ENCODE results near the gene OR52N2.

The OR52N2 gene

GRCh38 chr11:5837695-5838094, 29.0 kb downstream of the OR52N2 start:
- Mint-ChIP-seq H3K27me3 (peaks cover 13% of the 10 kb centered on the region), H3K4me1 (no peaks in the 10 kb centered on the region), H3K4me3 (no peak overlapping the region), H3K27ac (no peak overlapping the region), H3K36me3 (no peaks in the 10 kb centered on the region), H3K9me3 (peaks cover 4% of the 10 kb centered on the region)
- ATAC-seq (ENCODE audit: low read depth): no peak
- DNase-seq (ENCODE audit: low spot score in 2 of 2): no peak

GRCh38 chr11:5841797-5842196, 33.1 kb downstream of the OR52N2 start, which contains the start of gene OR52E6:
OR52E6 (minus strand) TSS chr11:5841897; CDS start chr11:5841897, 0 bp downstream.
- Mint-ChIP-seq H3K36me3 (no peaks in the 10 kb centered on the region), H3K27ac (no peak within 1 kb of the TSS), H3K27me3 (peaks cover 13% of the 10 kb centered on the region), H3K9me3 (peaks cover 4% of the 10 kb centered on the region), H3K4me1 (no peaks in the 10 kb centered on the region), H3K4me3 (no peak within 1 kb of the TSS)
- DNase-seq (ENCODE audit: low spot score in 2 of 2): no peak
- ATAC-seq (ENCODE audit: low read depth): no peak

GRCh38 chr11:5846701-5847100, 38.0 kb downstream of the OR52N2 start:
- no peak for ATAC-seq (ENCODE audit: low read depth)
- Mint-ChIP-seq H3K9me3 (no peaks in the 10 kb centered on the region), H3K36me3 (no peaks in the 10 kb centered on the region), H3K27ac (no peak overlapping the region), H3K4me3 (no peak overlapping the region), H3K27me3 (no peaks in the 10 kb centered on the region), H3K4me1 (no peaks in the 10 kb centered on the region)
- DNase-seq (ENCODE audit: low spot score in 2 of 2): no peak

GRCh38 chr11:5847711-5848110, 39.0 kb downstream of the OR52N2 start:
- ATAC-seq (ENCODE audit: low read depth): no peak
- Mint-ChIP-seq H3K4me3 (no peak overlapping the region), H3K9me3 (no peaks in the 10 kb centered on the region), H3K27me3 (no peaks in the 10 kb centered on the region), H3K4me1 (no peaks in the 10 kb centered on the region), H3K27ac (no peak overlapping the region), H3K36me3 (no peaks in the 10 kb centered on the region)
- no peak for DNase-seq (ENCODE audit: low spot score in 2 of 2)

GRCh38 chr11:5851002-5851401, 42.3 kb downstream of the OR52N2 start:
- no peak overlapping the region for H3K4me3 Mint-ChIP-seq
- no peak overlapping the region for H3K27ac Mint-ChIP-seq
- peaks cover 6% of the 10 kb centered on the region for H3K27me3 Mint-ChIP-seq
- no peaks in the 10 kb centered on the region for H3K36me3 Mint-ChIP-seq
- H3K4me1 Mint-ChIP-seq: no peaks in the 10 kb centered on the region
- H3K9me3 Mint-ChIP-seq: peaks cover 1% of the 10 kb centered on the region
- no peak for ATAC-seq (ENCODE audit: low read depth)
- DNase-seq (ENCODE audit: low spot score in 2 of 2): no peak

GRCh38 chr11:5857590-5857989, 48.9 kb downstream of the OR52N2 start, which contains the start of gene OR52E8:
OR52E8 (minus strand) TSS chr11:5857690; CDS start chr11:5857690, 0 bp downstream.
- Mint-ChIP-seq H3K27ac (no peak within 1 kb of the TSS), H3K36me3 (no peaks in the 10 kb centered on the region), H3K9me3 (peaks cover 1% of the 10 kb centered on the region), H3K4me3 (no peak within 1 kb of the TSS), H3K27me3 (peaks cover 12% of the 10 kb centered on the region), H3K4me1 (no peaks in the 10 kb centered on the region)
- no peak for DNase-seq (ENCODE audit: low spot score in 2 of 2)
- ATAC-seq (ENCODE audit: low read depth): no peak

GRCh38 chr11:5865826-5866225, 57.1 kb downstream of the OR52N2 start:
- Mint-ChIP-seq H3K9me3 (peaks cover 3% of the 10 kb centered on the region), H3K36me3 (no peaks in the 10 kb centered on the region), H3K27me3 (peaks cover 1% of the 10 kb centered on the region), H3K4me1 (no peaks in the 10 kb centered on the region), H3K4me3 (no peak overlapping the region), H3K27ac (no peak overlapping the region)
- DNase-seq (ENCODE audit: low spot score in 2 of 2): no peak
- ATAC-seq (ENCODE audit: low read depth): no peak
